SK-N-SH (cell line): Measurements from ENCODE around the gene ATP5F1D. TPM values are rescaled to one million over a fixed set of nuclear protein-coding genes. Genes with fewer than 3 reads are reported as not detected.
A peak's percentile ranks its signal among the peaks of the same experiment; 100 is the strongest.

Experiments
- CTCF ChIA-PET: fragments of 300-600, 350-600 bp; formaldehyde crosslinking; extraction: SDS; loops from one replicate; lab custom pipeline; 2021; lab: Yijun Ruan, JAX
- POLR2A ChIA-PET: fragments of 350-600 bp; sonication (Branson Sonifier 250); formaldehyde crosslinking; extraction: SDS; loops from one replicate; lab custom pipeline; 2020; ENCODE audit warnings: antibody characterized with exemption, inconsistent platforms; lab: Yijun Ruan, JAX
- DNase-seq: peaks from one replicate; pipeline ENCODE4 v3.0.0; 2012
- H2AFZ ChIP-seq: fragments of 200-600 bp; sonication (generic); 2 replicates; pipeline ENCODE4 v1.8.1; 2016; ENCODE audit warnings: antibody characterized with exemption, mild to moderate bottlenecking, low read depth
- H3F3A ChIP-seq: fragments of 200-600 bp; sonication (generic); replicated peaks from 2 replicates; pipeline ENCODE3; 2016; ENCODE audit warnings: antibody characterized with exemption, mild to moderate bottlenecking; ENCODE audit not compliant: insufficient read depth
- H3K27ac ChIP-seq, 2 experiments: fragments of 200-500 bp in 1 of 2; fragments of 200-600 bp in 1 of 2; sonication (Bioruptor generic) in 1 of 2; sonication (generic), shearing (Covaris generic) in 1 of 2; 2 replicates each; pipeline versions ENCODE4 v1.5.1 to v1.6.1; 2014 to 2016; ENCODE audit warnings: low read depth in 2 of 2, inconsistent platforms in 1 of 2, low read length in 1 of 2, mild to moderate bottlenecking in 1 of 2, mixed read lengths in 1 of 2
- H3K27me3 ChIP-seq: fragments of 200-600 bp; sonication (generic), shearing (Covaris generic); 2 replicates; pipeline ENCODE4 v1.6.1; 2016; ENCODE audit warnings: mixed run types; ENCODE audit not compliant: insufficient read depth
- H3K36me3 ChIP-seq, 2 experiments: fragments of 200-500 bp in 1 of 2; fragments of 200-600 bp in 1 of 2; sonication (Bioruptor generic) in 1 of 2; sonication (generic) in 1 of 2; replicated peaks in 1 of 2; 2 replicates each; pipeline versions ENCODE3 to v1.5.1; 2014 to 2016; ENCODE audit warnings: low read length in 1 of 2, mild to moderate bottlenecking in 1 of 2; ENCODE audit not compliant: insufficient read depth in 2 of 2, control insufficient read depth in 1 of 2
- H3K4me1 ChIP-seq, 2 experiments: fragments of 200-500 bp in 1 of 2; fragments of 200-600 bp in 1 of 2; sonication (Bioruptor generic) in 1 of 2; sonication (generic), shearing (Covaris generic) in 1 of 2; 2 replicates each; pipeline versions ENCODE4 v1.5.1 to v1.6.1; 2014 to 2016; ENCODE audit warnings: low read depth in 1 of 2, low read length in 1 of 2, mixed run types in 1 of 2; ENCODE audit not compliant: insufficient read depth in 2 of 2, control insufficient read depth in 1 of 2
- H3K4me2 ChIP-seq: fragments of 200-600 bp; sonication (generic), shearing (Covaris generic); 2 replicates; pipeline ENCODE4 v1.6.1; 2017; ENCODE audit warnings: mixed run types
- H3K4me3 ChIP-seq, 2 experiments: fragments of 200-500 bp in 1 of 2; fragments of 200-600 bp in 1 of 2; sonication (Bioruptor generic) in 1 of 2; sonication (generic), shearing (Covaris generic) in 1 of 2; 2 replicates each; pipeline versions ENCODE4 v1.5.1 to v1.8.1; 2014 to 2016; ENCODE audit warnings: low read depth in 2 of 2, inconsistent platforms in 1 of 2, low read length in 1 of 2, mild to moderate bottlenecking in 1 of 2, mixed read lengths in 1 of 2, moderate library complexity in 1 of 2
- H3K79me2 ChIP-seq: fragments of 200-600 bp; sonication (generic); 2 replicates; pipeline ENCODE4 v1.8.1; 2017; ENCODE audit warnings: mild to moderate bottlenecking; ENCODE audit not compliant: insufficient read depth
- H3K9ac ChIP-seq: fragments of 200-600 bp; sonication (generic); 2 replicates; pipeline ENCODE4 v1.6.1; 2017; ENCODE audit warnings: mixed run types
- H3K9me2 ChIP-seq: fragments of 200-600 bp; sonication (generic); 2 replicates; pipeline ENCODE4 v1.6.1; 2017; ENCODE audit warnings: mixed run types
- H3K9me3 ChIP-seq: fragments of 200-600 bp; sonication (generic); 2 replicates; pipeline ENCODE4 v1.6.1; 2017; ENCODE audit warnings: mixed run types, mild to moderate bottlenecking, moderate library complexity
- H4K20me1 ChIP-seq: fragments of 200-600 bp; sonication (generic); 2 replicates; pipeline ENCODE4 v1.6.1; 2017; ENCODE audit warnings: mild to moderate bottlenecking, mixed run types; ENCODE audit not compliant: insufficient read depth
- EP300 ChIP-seq, 2 experiments: IDR thresholded peaks; 2 replicates each; pipeline versions ENCODE4 v1.4.0 to v1.6.1; 2012; ENCODE audit warnings: borderline replicate concordance in 1 of 2, low read depth in 1 of 2, low read length in 1 of 2
- FOSL2 ChIP-seq: IDR thresholded peaks from 2 replicates; pipeline ENCODE4 v1.4.0; 2012; ENCODE audit warnings: low read depth, mild to moderate bottlenecking, moderate library complexity, borderline replicate concordance
- FOXJ3 ChIP-seq: sonication (generic); formaldehyde crosslinking; IDR thresholded peaks from 2 replicates; pipeline ENCODE4 v1.5.1; 2020; ENCODE audit warnings: mild to moderate bottlenecking, missing genetic modification reagents
- MAX ChIP-seq: IDR thresholded peaks from 2 replicates; pipeline ENCODE4 v1.4.0; 2012; ENCODE audit warnings: low read depth
- NFIC ChIP-seq: IDR thresholded peaks from 2 replicates; pipeline ENCODE4 v1.4.0; 2012; ENCODE audit warnings: borderline replicate concordance
- PBX3 ChIP-seq: IDR thresholded peaks from 2 replicates; pipeline ENCODE4; 2012
- RCOR1 ChIP-seq: fragments of 150-350 bp; IDR thresholded peaks from 2 replicates; pipeline ENCODE4 v1.6.1; 2017; ENCODE audit warnings: antibody characterized with exemption, low read length
- RFX5 ChIP-seq: IDR thresholded peaks from 2 replicates; pipeline ENCODE4 v1.6.1; 2012; ENCODE audit warnings: mild to moderate bottlenecking, improper control_type of control experiment, low read length
- RXRA ChIP-seq: IDR thresholded peaks from 2 replicates; pipeline ENCODE4 v1.4.0; 2012; ENCODE audit warnings: low read depth, mild to moderate bottlenecking, borderline replicate concordance
- SIN3A ChIP-seq: IDR thresholded peaks from 2 replicates; pipeline ENCODE4 v1.6.1; 2012; ENCODE audit warnings: low read depth, mild to moderate bottlenecking, low read length, moderate library complexity, borderline replicate concordance
- TEAD4 ChIP-seq: IDR thresholded peaks from 2 replicates; pipeline ENCODE4 v1.4.0; 2012; ENCODE audit warnings: mild to moderate bottlenecking, borderline replicate concordance; ENCODE audit not compliant: insufficient read depth
- WGBS: methylation state at CpG from one replicate; pipeline ENCODE4 v1.1.6; 2017; ENCODE audit warnings: low lambda C conversion rate; 5-methylcytosine and 5-hydroxymethylcytosine counted together
- polyA plus RNA-seq, 3 experiments: library from polyadenylated mRNA; depleted of rRNA; stranded (reverse); fragments of >200 nt; gene quantifications; 2 replicates each; pipeline ENCODE4 v1.2.3, GENCODE V29; 2012

Gene ATP5F1D
- polyA plus RNA-seq, 1 of the 3 experiments (the other 2 are of a cell fraction), result 226 TPM

GRCh38 chr19:1254081-1254527 lies 12.6 kb downstream of the ATP5F1D start:
- H3K36me3 ChIP-seq, result peaks cover 49 to 53% of the 10 kb centered on the region in 2 experiments
- H3K4me3 ChIP-seq, result no peak overlapping the region
- no peak for DNase-seq
- no peaks in the 10 kb centered on the region for H3K9me2 ChIP-seq
- 91% methylated on average over 21 of the region's 37 CpGs for WGBS
- H3K27ac ChIP-seq, result peak overlapping the region; percentile 95 to 99
- TF ChIP-seq RCOR1 (no peak), FOXJ3 (CRISPR knock-in tag) (no peak), PBX3 (no peak), SIN3A (no peak), FOSL2 (no peak), NFIC (no peak), RFX5 (no peak), RXRA (no peak)
- H3F3A ChIP-seq, result peaks cover 63% of the 10 kb centered on the region
- H2AFZ ChIP-seq, result no peak overlapping the region
- POLR2A ChIA-PET, result interaction anchor here (1.9 kb wide), 1 partner anchor 15 kb away, joined by 32 read pairs; the partner anchor contains the start of gene CIRBP
- peaks cover 83% of the 10 kb centered on the region for H3K79me2 ChIP-seq
- peaks cover 25 to 42% of the 10 kb centered on the region in 2 experiments for H3K4me1 ChIP-seq
- no peaks in the 10 kb centered on the region for H3K27me3 ChIP-seq
- H3K9ac ChIP-seq, result peak overlapping the region; percentile 98; the same call in 1 of the 2 replicates
- peak overlapping the region; percentile 99 for H3K4me2 ChIP-seq
- peaks cover 65% of the 10 kb centered on the region for H4K20me1 ChIP-seq
- H3K9me3 ChIP-seq, result no peaks in the 10 kb centered on the region
- CTCF ChIA-PET, result interaction anchor here (1.2 to 18.6 kb wide), 3 partner anchors 11 to 33 kb away, joined by 4 to 594 read pairs (median 99); partner anchors contain the start of gene ATP5F1D

GRCh38 chr19:1254530-1255185 lies 13.1 kb downstream of the ATP5F1D start:
- H3K9ac ChIP-seq, result no peak overlapping the region
- no peak for DNase-seq
- 88% methylated on average over 14 of the region's 20 CpGs for WGBS
- peaks cover 69% of the 10 kb centered on the region for H4K20me1 ChIP-seq
- no peak for TF ChIP-seq EP300 (IDR thresholded peaks at IDR 0.05; ENCODE audit: borderline replicate concordance in 1 of 2, low read depth in 1 of 2, low read length in 1 of 2)
- no peak for TF ChIP-seq FOSL2
- TF ChIP-seq PBX3, result 0 out of 2 replicates have a peak, but pooled peaks have one; percentile 2
- TF ChIP-seq MAX, result no peak
- no peak for TF ChIP-seq TEAD4
- peaks cover 49 to 53% of the 10 kb centered on the region in 2 experiments for H3K36me3 ChIP-seq
- POLR2A ChIA-PET, result interaction anchor here (1.4 to 2.1 kb wide), 2 partner anchors 12 to 14 kb away, joined by 8 to 13 read pairs; partner anchors contain the start of gene CIRBP
- H3K79me2 ChIP-seq, result peaks cover 83% of the 10 kb centered on the region
- no peaks in the 10 kb centered on the region for H3K9me3 ChIP-seq
- no peaks in the 10 kb centered on the region for H3K9me2 ChIP-seq
- H3F3A ChIP-seq, result peaks cover 68% of the 10 kb centered on the region
- CTCF ChIA-PET, result interaction anchor here (1.2 to 18.6 kb wide), 3 partner anchors 11 to 33 kb away, joined by 4 to 594 read pairs (median 99); partner anchors contain the start of gene ATP5F1D
- peak overlapping the region; percentile 24 to 99; a peak in 3 of 4 replicates for H3K27ac ChIP-seq
- peaks cover 31 to 45% of the 10 kb centered on the region in 2 experiments for H3K4me1 ChIP-seq
- no peaks in the 10 kb centered on the region for H3K27me3 ChIP-seq
- H2AFZ ChIP-seq, result no peak overlapping the region
- no peak overlapping the region for H3K4me3 ChIP-seq
- peak overlapping the region; percentile 99 for H3K4me2 ChIP-seq
